ENCODE results near the gene MIEF1. TPM values are rescaled to one million over a fixed set of nuclear protein-coding genes. Genes with fewer than 3 reads are reported as not detected.

Gene MIEF1
- total RNA-seq, 1 donor from 2014 or later, result 10.4 TPM

DNA sequence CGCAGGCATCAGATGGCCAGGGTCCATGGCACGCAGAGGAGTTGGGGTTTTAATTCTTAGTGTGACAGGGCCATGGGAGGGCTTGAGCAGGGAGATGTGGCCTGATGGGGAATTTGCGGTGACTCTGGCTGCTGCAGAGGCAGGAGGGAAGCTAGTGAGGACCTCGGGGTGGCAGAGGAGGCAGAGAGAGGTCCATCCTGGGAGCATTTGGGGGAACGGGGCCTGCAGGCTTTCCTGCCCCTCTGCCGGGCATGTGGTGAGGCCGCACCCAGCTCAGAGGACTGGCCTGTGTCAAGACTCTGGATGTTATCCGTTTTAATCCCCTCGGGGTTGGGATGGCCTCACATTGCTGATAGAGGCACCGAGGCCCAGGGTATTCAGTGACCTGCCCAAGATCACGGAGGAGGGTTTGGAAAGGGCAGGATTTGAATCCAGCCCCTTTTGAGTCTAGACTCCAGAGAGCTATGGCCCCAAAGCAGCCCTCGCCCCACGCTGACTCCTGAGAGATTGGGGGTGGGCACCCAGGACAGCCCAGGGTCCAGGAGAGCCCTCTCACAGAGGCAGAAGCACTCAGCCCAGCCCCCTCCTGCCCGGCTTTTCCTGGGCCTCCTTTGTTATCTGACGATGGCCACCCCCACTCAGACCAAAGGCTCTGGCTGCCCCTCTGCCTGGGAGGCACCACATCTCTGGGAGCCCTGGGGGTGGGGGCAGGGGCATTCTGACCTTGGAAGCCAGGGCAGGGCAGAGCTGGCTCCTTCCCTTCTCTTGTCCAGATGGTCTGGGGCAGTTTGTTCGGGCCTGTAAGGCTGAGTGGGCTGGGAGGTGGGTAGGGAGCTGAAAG, 31.4 kb upstream of the MIEF1 start:
- H3K27me3 ChIP-seq (ENCODE audit: control insufficient read depth in 3 of 3, insufficient read depth in 3 of 3, low read length in 3 of 3), result peaks cover 0 to 18% (median 14%) of the 10 kb centered on the region in 3 donors
- no peaks in the 10 kb centered on the region for H3K9me3 ChIP-seq (ENCODE audit: control insufficient read depth in 3 of 3, low read length in 3 of 3)
- H3K36me3 ChIP-seq (ENCODE audit: control insufficient read depth in 3 of 3, insufficient read depth in 3 of 3, low read length in 3 of 3), result no peaks in the 10 kb centered on the region
- peak overlapping the region in 1 of 3 donors; percentile 8 for H3K9ac ChIP-seq (ENCODE audit: low read depth in 1 of 3, low read length in 3 of 3)
- H3K4me1 ChIP-seq (ENCODE audit: control insufficient read depth in 3 of 3, insufficient read depth in 3 of 3, low read length in 3 of 3), result peaks cover 27 to 46% (median 44%) of the 10 kb centered on the region in 3 donors
- no peak overlapping the region for H3K4me3 ChIP-seq (ENCODE audit: low read length in 3 of 3)
- peak overlapping the region; percentile 65 for H3K27ac ChIP-seq (ENCODE audit: low read depth, low read length)

DNA sequence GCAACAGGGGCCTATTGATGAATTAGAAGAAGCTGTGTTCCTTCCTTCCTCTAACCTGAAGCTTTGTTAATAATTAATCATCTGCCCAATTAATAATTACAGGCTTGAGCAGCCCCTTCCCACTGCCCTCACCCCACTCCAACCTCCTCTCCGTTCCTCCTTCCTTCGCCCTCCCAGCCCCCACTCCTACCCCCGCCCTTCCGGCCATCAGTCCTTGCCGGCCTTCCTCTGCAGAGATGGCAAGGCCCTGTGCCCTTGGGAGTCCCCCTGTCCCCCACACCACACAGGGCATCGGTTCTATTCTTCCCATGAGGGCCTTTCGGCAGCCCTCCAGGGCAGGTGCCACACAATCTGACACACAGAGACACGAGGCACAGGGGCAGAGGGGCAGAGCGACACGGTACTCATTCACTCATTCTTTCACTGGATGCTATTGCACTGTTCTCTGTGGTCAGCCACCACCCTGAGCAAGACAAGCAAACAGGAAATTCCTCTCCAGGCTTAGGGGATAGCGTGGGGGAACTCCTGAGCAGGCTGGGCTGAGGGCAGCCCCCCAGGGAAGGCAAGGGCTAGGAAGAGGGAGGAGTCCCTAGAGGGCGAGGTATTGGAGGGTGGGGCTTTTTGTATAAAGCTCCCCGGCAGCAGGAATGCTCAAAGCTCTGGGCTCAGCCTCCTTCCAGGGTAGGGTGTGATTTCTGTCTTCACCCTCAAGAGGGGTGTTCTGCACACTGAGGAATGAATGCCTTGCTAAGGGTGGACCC, 30.5 kb upstream of the MIEF1 start:
- Histone ChIP-seq H3K9ac (ENCODE audit: low read depth in 1 of 3, low read length in 3 of 3) (peak overlapping the region in 1 of 3 donors; percentile 50), H3K4me3 (ENCODE audit: low read length in 3 of 3) (peak overlapping the region in 1 of 3 donors; percentile 30), H3K27ac (ENCODE audit: low read depth, low read length) (peak overlapping the region; percentile 65), H3K4me1 (ENCODE audit: control insufficient read depth in 3 of 3, insufficient read depth in 3 of 3, low read length in 3 of 3) (peaks cover 24 to 44% (median 44%) of the 10 kb centered on the region in 3 donors), H3K27me3 (ENCODE audit: control insufficient read depth in 3 of 3, insufficient read depth in 3 of 3, low read length in 3 of 3) (peaks cover 0 to 18% (median 14%) of the 10 kb centered on the region in 3 donors), H3K36me3 (ENCODE audit: control insufficient read depth in 3 of 3, insufficient read depth in 3 of 3, low read length in 3 of 3) (no peaks in the 10 kb centered on the region), H3K9me3 (ENCODE audit: control insufficient read depth in 3 of 3, low read length in 3 of 3) (no peaks in the 10 kb centered on the region)

DNA sequence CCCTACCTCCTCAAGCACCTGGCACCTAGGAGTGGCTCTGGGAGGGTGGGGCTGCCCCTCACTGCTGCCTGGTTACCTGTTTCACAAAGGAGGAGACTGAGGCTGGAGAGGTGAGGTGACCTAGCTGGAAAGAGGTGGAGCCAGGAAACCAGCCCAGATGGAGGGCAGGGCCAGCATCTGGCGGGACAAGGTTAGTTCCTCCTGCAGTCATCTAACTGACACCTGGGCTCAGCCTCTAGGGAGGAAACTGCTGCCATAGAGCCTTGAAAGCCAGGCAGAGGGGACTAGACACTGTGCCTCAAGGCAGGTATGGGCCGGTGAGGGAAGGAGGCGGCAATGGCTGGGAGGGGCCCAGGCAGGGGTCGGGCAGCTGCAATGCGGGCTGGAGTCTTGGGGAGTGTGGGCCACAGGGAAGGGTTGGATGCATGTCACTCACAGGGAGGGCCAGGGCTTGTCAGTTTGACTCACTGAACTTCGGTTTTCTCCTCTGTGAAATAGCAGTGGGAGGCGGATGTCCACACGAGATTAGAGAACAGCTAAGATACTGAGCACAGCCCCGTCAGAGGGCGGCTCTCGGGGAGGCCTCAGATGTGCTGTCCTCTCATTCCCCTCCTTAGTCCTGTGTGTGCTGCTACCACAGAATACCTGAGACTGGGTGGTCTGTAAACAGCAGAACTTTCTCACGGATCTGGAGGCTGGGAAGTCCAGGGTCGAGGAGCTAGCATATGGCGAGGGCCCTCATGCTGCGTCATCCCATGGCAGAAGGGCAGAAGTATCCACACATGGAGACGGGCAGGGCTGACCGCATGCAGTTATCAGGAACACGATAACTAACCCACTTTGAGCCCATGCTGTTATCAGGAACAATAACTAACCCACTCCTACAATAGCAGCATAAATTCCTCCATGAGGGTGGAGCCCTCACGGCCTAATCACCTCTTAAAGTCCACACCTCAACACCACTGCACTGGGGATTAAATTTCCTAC, 29.2 kb upstream of the MIEF1 start:
- H3K27ac ChIP-seq (ENCODE audit: low read depth, low read length), result peak overlapping the region; percentile 13
- peaks cover 20 to 42% (median 41%) of the 10 kb centered on the region in 3 donors for H3K4me1 ChIP-seq (ENCODE audit: control insufficient read depth in 3 of 3, insufficient read depth in 3 of 3, low read length in 3 of 3)
- H3K36me3 ChIP-seq (ENCODE audit: control insufficient read depth in 3 of 3, insufficient read depth in 3 of 3, low read length in 3 of 3), result no peaks in the 10 kb centered on the region
- H3K4me3 ChIP-seq (ENCODE audit: low read length in 3 of 3), result no peak overlapping the region
- H3K9ac ChIP-seq (ENCODE audit: low read depth in 1 of 3, low read length in 3 of 3), result no peak overlapping the region
- H3K9me3 ChIP-seq (ENCODE audit: control insufficient read depth in 3 of 3, low read length in 3 of 3), result no peaks in the 10 kb centered on the region
- peaks cover 0 to 20% (median 14%) of the 10 kb centered on the region in 3 donors for H3K27me3 ChIP-seq (ENCODE audit: control insufficient read depth in 3 of 3, insufficient read depth in 3 of 3, low read length in 3 of 3)

DNA sequence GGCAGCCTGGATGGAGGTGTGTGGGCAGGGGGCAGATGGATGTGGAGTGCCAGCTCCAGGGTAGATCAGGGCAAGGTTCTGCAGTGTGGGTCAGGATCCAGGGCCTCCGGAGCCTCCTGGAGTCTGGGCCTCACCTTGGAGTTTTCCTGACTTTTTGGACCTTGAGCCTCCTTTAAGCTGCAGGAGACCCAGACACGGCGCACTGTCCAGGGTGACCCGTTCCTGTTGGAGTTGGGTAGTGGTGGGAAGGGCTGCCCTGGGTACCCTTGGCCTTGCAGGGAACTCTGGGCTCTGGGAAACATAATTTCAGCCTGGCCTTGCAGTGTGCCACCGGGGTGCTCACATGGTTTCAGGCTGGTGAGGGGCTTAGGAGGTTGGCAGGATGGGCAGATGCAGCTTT, 28.2 kb upstream of the MIEF1 start:
- Histone ChIP-seq H3K27ac (ENCODE audit: low read depth, low read length) (no peak overlapping the region), H3K9me3 (ENCODE audit: control insufficient read depth in 3 of 3, low read length in 3 of 3) (no peaks in the 10 kb centered on the region), H3K27me3 (ENCODE audit: control insufficient read depth in 3 of 3, insufficient read depth in 3 of 3, low read length in 3 of 3) (peaks cover 0 to 29% (median 9%) of the 10 kb centered on the region in 3 donors), H3K4me1 (ENCODE audit: control insufficient read depth in 3 of 3, insufficient read depth in 3 of 3, low read length in 3 of 3) (peaks cover 20 to 42% (median 42%) of the 10 kb centered on the region in 3 donors), H3K36me3 (ENCODE audit: control insufficient read depth in 3 of 3, insufficient read depth in 3 of 3, low read length in 3 of 3) (no peaks in the 10 kb centered on the region), H3K9ac (ENCODE audit: low read depth in 1 of 3, low read length in 3 of 3) (peak overlapping the region in 1 of 3 donors; percentile 16), H3K4me3 (ENCODE audit: low read length in 3 of 3) (no peak overlapping the region)

DNA sequence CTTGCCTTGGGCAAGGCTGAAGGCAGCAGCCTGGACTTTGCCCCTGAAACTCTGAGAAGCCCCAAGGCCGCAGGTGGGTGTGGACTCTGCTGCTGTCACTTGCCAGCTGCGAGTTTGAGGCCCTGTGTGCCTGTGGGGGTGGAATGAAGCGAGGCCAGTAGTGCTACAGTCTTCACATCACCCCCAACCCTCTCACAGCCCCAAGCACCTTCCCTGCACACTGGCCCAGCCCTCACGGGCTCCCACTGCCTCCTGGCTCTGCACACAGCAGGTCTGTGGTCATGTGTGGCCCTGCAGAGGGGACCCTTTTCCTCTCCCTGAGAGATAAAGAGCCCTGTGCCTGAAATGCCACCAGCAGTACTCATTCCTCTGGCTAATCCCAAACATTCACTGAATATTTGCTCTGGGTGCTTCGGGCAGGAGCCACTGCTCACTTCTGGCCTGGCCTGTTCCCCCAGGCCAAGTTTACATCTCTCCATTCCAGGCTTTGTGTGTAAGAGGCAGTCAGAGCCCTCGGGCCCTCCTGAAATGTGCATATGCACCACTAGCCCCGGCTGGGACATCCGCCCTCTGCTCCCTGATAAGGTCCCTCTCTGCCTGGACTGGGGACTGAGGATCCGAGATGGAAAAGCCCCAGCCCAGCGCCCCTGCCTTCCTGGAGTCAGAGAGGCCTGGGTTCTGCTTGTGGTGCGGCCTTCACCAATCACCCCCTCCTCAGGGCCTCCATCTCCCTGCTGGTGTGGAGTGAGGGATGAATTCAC, 27.6 kb upstream of the MIEF1 start:
- Histone ChIP-seq H3K9me3 (ENCODE audit: control insufficient read depth in 3 of 3, low read length in 3 of 3) (no peaks in the 10 kb centered on the region), H3K27me3 (ENCODE audit: control insufficient read depth in 3 of 3, insufficient read depth in 3 of 3, low read length in 3 of 3) (peaks cover 0 to 25% (median 6%) of the 10 kb centered on the region in 3 donors), H3K9ac (ENCODE audit: low read depth in 1 of 3, low read length in 3 of 3) (peak overlapping the region in 1 of 3 donors; percentile 16), H3K27ac (ENCODE audit: low read depth, low read length) (no peak overlapping the region), H3K4me3 (ENCODE audit: low read length in 3 of 3) (no peak overlapping the region), H3K4me1 (ENCODE audit: control insufficient read depth in 3 of 3, insufficient read depth in 3 of 3, low read length in 3 of 3) (peaks cover 20 to 42% (median 39%) of the 10 kb centered on the region in 3 donors), H3K36me3 (ENCODE audit: control insufficient read depth in 3 of 3, insufficient read depth in 3 of 3, low read length in 3 of 3) (no peaks in the 10 kb centered on the region)

DNA sequence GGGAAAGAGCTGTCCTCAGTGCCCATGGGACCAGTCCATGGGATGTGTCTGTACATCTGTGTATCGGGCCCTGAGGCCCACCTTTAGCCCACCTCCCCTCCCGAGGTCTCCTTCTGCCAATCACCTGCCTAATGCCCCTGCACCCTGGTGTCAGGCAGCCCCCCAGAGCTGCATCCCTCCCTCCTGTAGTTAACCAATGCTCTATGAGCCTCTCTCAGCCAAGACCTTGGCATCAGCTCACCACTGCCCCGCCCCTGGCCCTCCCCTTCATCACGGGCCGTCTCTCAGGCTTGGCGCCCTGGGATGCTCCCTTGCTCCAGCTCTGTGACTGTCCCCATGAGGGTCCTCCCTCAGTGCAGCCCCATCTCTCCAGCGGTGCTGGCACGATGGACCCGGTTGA, 26.8 kb upstream of the MIEF1 start:
- Histone ChIP-seq H3K27me3 (ENCODE audit: control insufficient read depth in 3 of 3, insufficient read depth in 3 of 3, low read length in 3 of 3) (peaks cover 0 to 25% (median 3%) of the 10 kb centered on the region in 3 donors), H3K9me3 (ENCODE audit: control insufficient read depth in 3 of 3, low read length in 3 of 3) (no peaks in the 10 kb centered on the region), H3K4me1 (ENCODE audit: control insufficient read depth in 3 of 3, insufficient read depth in 3 of 3, low read length in 3 of 3) (peaks cover 20 to 35% (median 35%) of the 10 kb centered on the region in 3 donors), H3K27ac (ENCODE audit: low read depth, low read length) (peak overlapping the region; percentile 36), H3K4me3 (ENCODE audit: low read length in 3 of 3) (no peak overlapping the region), H3K9ac (ENCODE audit: low read depth in 1 of 3, low read length in 3 of 3) (no peak overlapping the region), H3K36me3 (ENCODE audit: control insufficient read depth in 3 of 3, insufficient read depth in 3 of 3, low read length in 3 of 3) (no peaks in the 10 kb centered on the region)

DNA sequence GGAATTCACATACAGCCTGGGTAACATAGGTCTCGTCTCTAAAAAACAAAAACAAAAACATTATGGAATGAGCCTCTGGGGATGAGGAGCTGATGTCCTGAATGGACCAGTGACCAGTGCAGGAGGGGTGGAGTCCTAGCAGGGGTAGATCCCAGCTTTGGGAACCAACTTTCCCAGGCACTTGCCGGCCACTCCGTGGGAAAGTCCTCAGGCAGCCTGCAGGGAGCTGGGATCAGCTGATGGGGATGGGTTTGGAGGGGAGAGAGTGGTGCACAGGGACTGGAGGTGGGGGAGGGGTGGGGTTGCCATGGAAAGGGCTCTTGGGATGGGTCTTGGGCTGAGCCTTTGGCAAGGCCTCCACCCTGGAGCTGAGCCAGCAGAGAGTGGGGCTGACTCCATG, 26.2 kb upstream of the MIEF1 start:
- Histone ChIP-seq H3K4me1 (ENCODE audit: control insufficient read depth in 3 of 3, insufficient read depth in 3 of 3, low read length in 3 of 3) (peaks cover 20 to 30% (median 30%) of the 10 kb centered on the region in 3 donors), H3K9me3 (ENCODE audit: control insufficient read depth in 3 of 3, low read length in 3 of 3) (no peaks in the 10 kb centered on the region)

DNA sequence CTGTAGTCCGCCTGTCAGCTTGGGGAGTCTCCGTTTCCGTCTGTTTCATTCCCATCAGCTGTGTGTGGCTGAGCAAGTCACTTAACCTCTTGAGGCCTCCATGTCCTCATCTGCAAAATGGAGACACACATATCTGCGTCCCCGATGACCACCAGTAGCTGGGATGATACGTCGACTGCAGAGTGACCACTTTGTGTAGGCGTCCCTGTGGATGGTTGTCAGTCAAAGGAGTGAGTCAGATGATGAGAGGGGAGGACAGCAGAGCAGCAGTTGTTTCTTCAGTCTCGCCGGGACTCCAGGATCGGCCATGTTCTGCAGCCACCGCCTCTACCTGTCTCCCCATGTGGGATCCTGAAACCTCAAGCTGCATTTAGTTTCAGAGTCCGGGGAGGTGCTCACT, 25.4 kb upstream of the MIEF1 start:
- Histone ChIP-seq H3K27ac (ENCODE audit: low read depth, low read length) (peak overlapping the region; percentile 30), H3K27me3 (ENCODE audit: control insufficient read depth in 3 of 3, insufficient read depth in 3 of 3, low read length in 3 of 3) (peaks cover 0 to 20% (median 3%) of the 10 kb centered on the region in 3 donors), H3K4me1 (ENCODE audit: control insufficient read depth in 3 of 3, insufficient read depth in 3 of 3, low read length in 3 of 3) (peaks cover 18 to 28% (median 26%) of the 10 kb centered on the region in 3 donors), H3K4me3 (ENCODE audit: low read length in 3 of 3) (no peak overlapping the region), H3K9me3 (ENCODE audit: control insufficient read depth in 3 of 3, low read length in 3 of 3) (no peaks in the 10 kb centered on the region), H3K9ac (ENCODE audit: low read depth in 1 of 3, low read length in 3 of 3) (no peak overlapping the region), H3K36me3 (ENCODE audit: control insufficient read depth in 3 of 3, insufficient read depth in 3 of 3, low read length in 3 of 3) (no peaks in the 10 kb centered on the region)

More for the DNA sequence above, 26.2 kb upstream of the MIEF1 start:
- Histone ChIP-seq H3K27me3 (ENCODE audit: control insufficient read depth in 3 of 3, insufficient read depth in 3 of 3, low read length in 3 of 3) (peaks cover 0 to 22% (median 3%) of the 10 kb centered on the region in 3 donors), H3K27ac (ENCODE audit: low read depth, low read length) (peak overlapping the region; percentile 30), H3K9ac (ENCODE audit: low read depth in 1 of 3, low read length in 3 of 3) (no peak overlapping the region), H3K4me3 (ENCODE audit: low read length in 3 of 3) (no peak overlapping the region), H3K36me3 (ENCODE audit: control insufficient read depth in 3 of 3, insufficient read depth in 3 of 3, low read length in 3 of 3) (no peaks in the 10 kb centered on the region)

Measured in skeletal muscle tissue (tissue), 4 donors.